B cell (primary cell): ENCODE data around the gene STT3B. TPM values are rescaled to one million over a fixed set of nuclear protein-coding genes. Genes with fewer than 3 reads are reported as not detected.

ENCODE experiments used
- ATAC-seq: fragments of 200-7000 bp; cut with Tn5 transposase; one replicate; pipeline ENCODE4 v1.10.0; 2021; ENCODE audit warnings: low read depth, mild to moderate bottlenecking, moderate number of reproducible peaks, moderate library complexity
- CTCF ChIA-PET: fragments of 350-600 bp; sonication (Branson Sonifier 250); formaldehyde crosslinking; loops from one replicate; lab custom pipeline; 2021; ENCODE audit warnings: antibody characterized with exemption, inconsistent platforms; lab: Charles Lee
- POLR2A ChIA-PET: fragments of 350-600 bp; sonication (Branson Sonifier 250); formaldehyde crosslinking; loops from one replicate; lab custom pipeline; 2021; ENCODE audit warnings: antibody characterized with exemption; lab: Charles Lee
- DNase-seq: peaks from one replicate; pipeline ENCODE4 v3.0.0; 2013
- H2AFZ ChIP-seq: 2 replicates; pipeline ENCODE4 v1.6.1; 2012; ENCODE audit warnings: mild to moderate bottlenecking, low read depth, low read length; ENCODE audit not compliant: insufficient read depth, poor library complexity, severe bottlenecking
- H3K27ac ChIP-seq, 2 donors: 1 replicate in 1 of 2; 2 replicates in 1 of 2; pipeline ENCODE4 v1.5.1; 2012 to 2013; ENCODE audit warnings: low read length in 2 of 2, mild to moderate bottlenecking in 2 of 2, moderate library complexity in 1 of 2
- H3K27me3 ChIP-seq, 4 experiments: fragments of 200-600 bp in 1 of 4; sonication (generic) in 1 of 4; replicated peaks in 1 of 4; 1 replicate in 2 of 4; 2 replicates in 2 of 4; pipeline versions ENCODE4 v1.6.1 to v1.7.0; 2013 to 2016; ENCODE audit warnings: low read length in 3 of 4, mild to moderate bottlenecking in 2 of 4, mixed read lengths in 1 of 4, moderate library complexity in 1 of 4; ENCODE audit not compliant: insufficient read depth in 4 of 4, control insufficient read depth in 3 of 4; ENCODE audit errors: control extremely low read depth in 1 of 4
- H3K36me3 ChIP-seq, 2 experiments: replicated peaks in 1 of 2; 1 replicate in 1 of 2; 2 replicates in 1 of 2; pipeline versions ENCODE4 v1.6.1 to v1.7.1; 2013; ENCODE audit warnings: low read length in 1 of 2; ENCODE audit not compliant: insufficient read depth in 2 of 2, control insufficient read depth in 1 of 2; ENCODE audit errors: control extremely low read depth in 1 of 2, extremely low read depth in 1 of 2
- H3K4me1 ChIP-seq, 2 donors: fragments of 200-600 bp in 1 of 2; sonication (generic) in 1 of 2; 1 replicate in 1 of 2; 2 replicates in 1 of 2; pipeline versions ENCODE4 v1.5.1 to v1.6.1; 2013 to 2017; ENCODE audit warnings: low read length in 2 of 2; ENCODE audit not compliant: control insufficient read depth in 2 of 2, insufficient read depth in 2 of 2
- H3K4me2 ChIP-seq: replicated peaks from 2 replicates; pipeline ENCODE3; 2012; ENCODE audit warnings: mild to moderate bottlenecking, low read depth, low read length; ENCODE audit not compliant: poor library complexity, severe bottlenecking
- H3K4me3 ChIP-seq, 5 experiments: fragments of 200-600 bp in 1 of 5; sonication (generic) in 1 of 5; 1 replicate in 3 of 5; 2 replicates in 2 of 5; pipeline versions ENCODE4 v1.5.1 to v1.7.0; 2011 to 2016; ENCODE audit warnings: low read length in 4 of 5, mild to moderate bottlenecking in 4 of 5, low read depth in 2 of 5, control low read depth in 1 of 5, moderate library complexity in 1 of 5; ENCODE audit not compliant: insufficient read depth in 1 of 5; ENCODE audit errors: control extremely low read depth in 1 of 5, extremely low read depth in 1 of 5
- H3K79me2 ChIP-seq: fragments of 200-600 bp; sonication (generic); one replicate; pipeline ENCODE4 v1.6.0; 2016; ENCODE audit warnings: low read length; ENCODE audit not compliant: control insufficient read depth, insufficient read depth
- H3K9ac ChIP-seq: fragments of 200-600 bp; sonication (generic); 2 replicates; pipeline ENCODE4 v1.6.1; 2017; ENCODE audit warnings: mild to moderate bottlenecking, low read length, moderate library complexity
- H3K9me3 ChIP-seq, 3 donors: one replicate each; pipeline versions ENCODE4 v1.6.1 to v1.7.1; 2013; ENCODE audit warnings: low read length in 2 of 3; ENCODE audit not compliant: control insufficient read depth in 2 of 3, insufficient read depth in 1 of 3; ENCODE audit errors: control extremely low read depth in 1 of 3
- H4K20me1 ChIP-seq: 2 replicates; pipeline ENCODE4 v1.6.0; 2012; ENCODE audit warnings: mild to moderate bottlenecking, low read length; ENCODE audit not compliant: insufficient read depth, control insufficient read depth, poor library complexity, severe bottlenecking
- H3K27ac Mint-ChIP-seq: one replicate; pipeline ENCODE4 v1.8.0; 2021; ENCODE audit warnings: mixed read lengths
- H3K27me3 Mint-ChIP-seq: one replicate; pipeline ENCODE4 v1.8.0; 2021; ENCODE audit warnings: mixed read lengths
- H3K4me1 Mint-ChIP-seq: one replicate; pipeline ENCODE4 v1.8.0; 2021; ENCODE audit warnings: mixed read lengths
- H3K4me3 Mint-ChIP-seq: one replicate; pipeline ENCODE4 v1.8.0; 2021; ENCODE audit warnings: mixed read lengths
- H3K9me3 Mint-ChIP-seq: one replicate; pipeline ENCODE4 v1.8.0; 2022; ENCODE audit warnings: mixed read lengths; ENCODE audit not compliant: insufficient read depth
- CTCF ChIP-seq: fragments of 200-600 bp; IDR thresholded peaks from one replicate; pipeline ENCODE4 v1.8.0; 2022; ENCODE audit warnings: antibody characterized with exemption, mild to moderate bottlenecking
- EZH2 ChIP-seq: IDR thresholded peaks from 2 replicates; pipeline ENCODE4 v1.6.1; 2012; ENCODE audit warnings: borderline replicate concordance, low read depth, mild to moderate bottlenecking, moderate library complexity, low read length; ENCODE audit not compliant: insufficient read depth, poor library complexity, severe bottlenecking
- WGBS: methylation state at CpG from one replicate; pipeline ENCODE4 v1.1.5; 2013; ENCODE audit warnings: missing lambda C conversion rate; ENCODE audit not compliant: insufficient coverage; 5-methylcytosine and 5-hydroxymethylcytosine counted together
- intact Hi-C: fragments of 100-400 bp; cut with micrococcal nuclease; formaldehyde crosslinking; loops from one replicate; pipeline ENCODE4 v1.10.0; 2022
- polyA plus RNA-seq: library from polyadenylated mRNA; depleted of rRNA; stranded (reverse); fragments of >200 nt; gene quantifications from 2 replicates; pipeline ENCODE4 v1.2.3, GENCODE V29; 2012
- total RNA-seq, 2 donors: library from RNA; stranded (reverse); fragments of 120-200 nt in 1 of 2; gene quantifications; 1 replicate in 1 of 2; 2 replicates in 1 of 2; pipeline versions ENCODE4 v1.2.3 to v1.2.4, GENCODE V29; 2013 to 2022

STT3B gene
- total and polyA plus RNA-seq, 2 donors (not counting 1 experiment from before 2014, with no cell fraction given), result 35.4 to 79.2 TPM

- Histone ChIP-seq H3K9ac (no peak overlapping the region), H3K9me3 (no peaks in the 10 kb centered on the region), H3K27me3 (no peaks in the 10 kb centered on the region), H2AFZ (no peak overlapping the region), H3K79me2 (no peaks in the 10 kb centered on the region), H3K4me2 (no peak overlapping the region), H3K4me3 (no peak overlapping the region), H3K27ac (no peak overlapping the region), H3K36me3 (no peaks in the 10 kb centered on the region), H3K4me1 (no peaks in the 10 kb centered on the region), H4K20me1 (no peaks in the 10 kb centered on the region)
- no peak for DNase-seq
- intact Hi-C loops, result no loop called here
- no peak overlapping the region for H3K4me3 Mint-ChIP-seq
- H3K27ac Mint-ChIP-seq, result no peak overlapping the region
- CTCF ChIA-PET, result no interaction called here
- no peak for TF ChIP-seq CTCF
- TF ChIP-seq EZH2, result no peak
- H3K27me3 Mint-ChIP-seq, result peaks cover 9% of the 10 kb centered on the region
- no peaks in the 10 kb centered on the region for H3K9me3 Mint-ChIP-seq
- H3K4me1 Mint-ChIP-seq, result no peaks in the 10 kb centered on the region
- no peak for ATAC-seq
- POLR2A ChIA-PET, result no interaction called here
- WGBS, result 100% methylated on average over 3 of the region's 3 CpGs
Observed at GRCh38 chr3:31499281-31499680, 33.4 kb upstream of the STT3B start.

- Histone ChIP-seq H3K4me1 (peaks cover 5 to 6% of the 10 kb centered on the region in 2 donors), H3K36me3 (no peaks in the 10 kb centered on the region), H4K20me1 (no peaks in the 10 kb centered on the region), H3K9ac (no peak overlapping the region), H3K9me3 (no peaks in the 10 kb centered on the region), H2AFZ (no peak overlapping the region), H3K4me2 (no peak overlapping the region), H3K27ac (no peak overlapping the region), H3K27me3 (peaks cover 0 to 6% (median 0%) of the 10 kb centered on the region in 4 experiments), H3K79me2 (no peaks in the 10 kb centered on the region), H3K4me3 (no peak overlapping the region)
- Mint-ChIP-seq H3K27ac (no peak overlapping the region), H3K27me3 (peaks cover 25% of the 10 kb centered on the region), H3K9me3 (no peaks in the 10 kb centered on the region), H3K4me3 (no peak overlapping the region), H3K4me1 (peaks cover 8% of the 10 kb centered on the region)
- WGBS, result no CpG with 5 or more reads among the region's 3 CpGs
- TF ChIP-seq EZH2 (no peak), CTCF (no peak)
- intact Hi-C loops, result no loop called here
- ATAC-seq, result no peak
- DNase-seq, result no peak
- POLR2A ChIA-PET, result no interaction called here
- CTCF ChIA-PET, result no interaction called here
Observed at GRCh38 chr3:31502803-31503221, 29.9 kb upstream of the STT3B start.
